Midbrain (tissue), 1 donor: ENCODE results near the gene LRRIQ1.
A peak's percentile ranks its signal among the peaks of the same experiment; 100 is the strongest.
"Not testable (repeated sequence)": the region's sequence is repeated elsewhere in the genome, so short reads cannot be mapped to it uniquely, and the experiment has no call there.

Experiments
- DNase-seq: peaks from one replicate; lab custom pipeline; 2025; lab: John Stamatoyannopoulos, UW

Gene LRRIQ1, protein sequence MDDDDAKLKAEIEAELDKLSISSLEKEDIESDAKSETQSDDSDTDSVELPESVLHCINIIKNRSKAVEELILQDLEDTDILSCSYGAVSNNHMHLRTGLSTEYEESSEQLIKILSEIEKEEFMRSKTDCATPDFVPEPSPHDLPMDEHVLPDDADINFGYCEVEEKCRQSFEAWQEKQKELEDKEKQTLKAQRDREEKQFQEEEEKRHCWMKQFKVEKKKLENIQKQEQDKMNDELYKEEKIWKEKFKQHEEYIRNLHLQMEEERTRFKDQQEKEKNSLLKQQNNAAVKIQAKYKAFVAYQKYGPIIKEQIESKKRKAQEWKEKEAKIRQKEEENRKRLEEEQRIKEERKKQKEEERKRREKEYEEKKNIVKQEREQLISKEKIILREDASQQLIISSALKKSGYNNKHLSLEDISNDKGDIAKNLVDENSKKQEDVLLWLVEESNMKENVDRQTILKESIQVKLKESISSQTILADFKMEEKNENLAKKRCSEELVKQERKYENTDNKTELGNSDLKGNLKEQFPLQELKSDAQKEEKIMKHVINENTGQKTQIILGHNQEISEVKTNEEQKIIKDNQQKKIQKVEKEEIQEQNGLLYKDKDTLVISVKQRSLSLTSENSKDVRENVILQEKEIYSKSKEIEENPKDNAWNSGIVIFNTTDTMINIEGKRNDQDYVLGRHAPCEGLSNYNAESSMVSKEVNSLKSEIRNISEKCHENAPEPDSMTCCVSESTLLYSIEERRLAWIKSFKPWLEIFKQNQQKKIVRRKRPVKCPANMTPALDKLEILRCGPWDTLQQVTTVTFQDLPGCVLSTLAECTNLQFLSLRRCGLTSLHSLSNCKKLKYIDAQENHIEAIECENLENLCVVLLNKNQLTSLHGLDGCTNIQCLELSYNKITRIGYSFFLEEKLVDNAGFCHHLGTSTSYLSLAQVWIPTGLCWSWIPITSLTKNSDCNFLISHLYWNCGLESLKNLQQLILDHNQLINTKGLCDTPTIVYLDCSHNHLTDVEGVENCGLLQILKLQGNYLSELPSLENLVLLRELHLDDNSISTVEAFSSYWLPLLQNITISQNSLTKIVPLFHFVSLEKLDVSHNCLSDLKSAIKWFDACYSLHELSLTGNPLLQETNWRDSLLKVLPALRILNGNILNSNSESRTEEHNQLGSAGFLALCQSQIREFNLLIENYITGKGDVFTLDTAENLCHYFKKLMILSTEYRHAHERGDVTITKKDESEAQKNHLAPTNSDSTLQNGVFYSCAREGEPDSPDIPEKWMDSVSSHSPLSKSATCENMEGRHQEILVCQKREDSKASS (N-terminal part only)

DNA sequence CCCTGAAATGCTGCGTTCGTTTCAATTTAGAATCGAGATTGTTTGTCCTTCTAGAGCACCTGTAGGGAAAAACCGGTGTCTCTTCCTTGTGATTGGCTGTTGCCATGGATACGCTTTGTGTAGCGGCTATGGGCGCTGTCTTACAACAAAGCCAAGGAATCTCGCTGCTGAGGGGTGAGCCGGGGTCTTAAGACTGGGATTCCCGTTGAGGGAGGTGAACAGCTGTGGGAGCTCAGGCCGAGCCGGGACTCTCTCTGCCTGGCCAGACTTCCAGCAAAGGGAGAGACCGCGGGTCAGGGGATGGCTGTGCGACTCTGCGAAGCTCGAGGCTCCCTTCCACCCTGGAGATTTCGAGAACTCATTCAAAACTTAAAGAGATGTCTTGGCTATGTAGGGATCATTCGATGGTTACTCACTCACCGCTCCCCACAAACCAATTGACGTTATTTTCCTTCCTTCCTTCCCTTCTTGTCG, at the start of gene LRRIQ1, which contains the start of gene TSPAN19:
LRRIQ1 (plus strand) TSS at position 118 of the 474 bp plus-strand sequence. CDS start 1,826 bp downstream, outside the sequence.
TSPAN19 (minus strand) TSS at position 44 of the 474 bp plus-strand sequence. CDS start 6,331 bp downstream, outside the sequence.
- DNase-seq: peak; percentile 87

DNA sequence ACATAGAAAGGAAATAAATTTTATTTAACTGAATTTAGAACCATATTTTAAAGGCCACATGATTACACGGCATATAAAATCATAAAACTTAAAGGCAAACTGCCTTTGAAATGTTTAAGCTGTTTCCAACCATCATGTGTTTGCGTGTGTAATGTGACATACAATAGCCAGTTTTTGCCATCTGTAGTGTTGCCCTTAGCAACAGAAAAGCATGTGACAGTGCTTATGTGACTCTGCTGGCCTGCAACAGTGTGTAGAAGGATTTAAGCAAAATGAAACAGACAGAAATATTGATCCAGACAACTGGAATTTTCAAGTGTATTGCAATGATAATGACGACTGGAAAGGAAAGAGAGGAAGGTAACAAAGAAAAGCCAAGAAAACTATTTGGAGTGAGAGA, 49.6 kb upstream of the LRRIQ1 start:
- DNase-seq: no peak

DNA sequence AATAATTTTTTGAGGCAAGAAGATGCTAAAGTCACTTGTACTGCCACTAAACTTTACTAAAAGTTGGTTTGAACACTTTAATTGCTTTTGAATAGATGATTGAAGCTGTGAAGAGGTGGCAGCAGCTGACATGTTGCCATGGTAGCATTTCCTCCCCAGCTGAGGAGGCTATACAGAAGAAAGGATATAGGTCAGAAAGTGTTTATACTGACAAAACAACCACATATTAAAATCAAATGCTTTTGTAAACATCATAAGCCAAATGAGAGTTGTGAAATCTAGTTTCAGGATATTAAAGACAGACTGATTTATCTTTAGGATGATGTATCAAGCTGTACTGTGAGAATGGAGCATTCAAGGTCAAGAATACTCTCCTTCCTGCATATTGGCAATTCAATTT, 41.7 kb upstream of the LRRIQ1 start:
- DNase-seq: no peak

DNA sequence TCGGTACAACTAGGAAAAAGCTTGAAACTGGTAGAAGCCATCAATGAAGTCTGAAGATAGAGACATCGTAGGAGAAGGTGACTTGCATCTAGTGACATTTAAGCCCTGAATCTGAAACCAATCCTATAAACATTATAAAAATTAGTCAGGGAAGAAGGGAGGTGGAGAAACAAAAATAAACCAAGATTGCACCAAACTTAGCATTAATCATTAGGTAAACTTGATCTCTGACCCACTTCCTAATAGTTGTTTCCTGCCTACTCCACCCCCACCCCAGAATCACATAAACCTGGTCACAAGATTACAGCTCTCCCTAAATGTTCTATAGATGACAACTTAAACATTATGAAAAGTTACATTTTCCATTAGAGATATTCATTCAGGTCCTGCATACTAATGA, 40.5 kb upstream of the LRRIQ1 start:
- DNase-seq: no peak

DNA sequence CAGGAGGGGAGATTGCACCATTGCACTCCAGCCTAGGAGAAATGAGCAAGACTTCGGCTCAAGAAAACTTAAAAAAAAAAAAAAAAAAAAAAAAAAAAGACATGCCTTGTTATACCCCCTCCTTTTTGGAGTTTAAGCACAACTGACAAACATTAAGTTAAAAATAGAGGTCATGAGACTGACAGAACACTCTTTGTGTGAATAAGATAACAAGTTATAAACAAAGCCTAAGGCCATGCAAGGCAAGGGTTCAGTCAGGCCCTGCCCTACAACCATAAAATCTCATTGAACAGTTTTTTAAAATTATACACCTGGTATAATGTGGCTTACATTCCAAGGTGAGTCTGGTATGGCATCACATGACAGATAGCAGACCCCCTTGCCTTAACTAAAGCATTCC, 39.4 kb upstream of the LRRIQ1 start:
- DNase-seq: no peak

DNA sequence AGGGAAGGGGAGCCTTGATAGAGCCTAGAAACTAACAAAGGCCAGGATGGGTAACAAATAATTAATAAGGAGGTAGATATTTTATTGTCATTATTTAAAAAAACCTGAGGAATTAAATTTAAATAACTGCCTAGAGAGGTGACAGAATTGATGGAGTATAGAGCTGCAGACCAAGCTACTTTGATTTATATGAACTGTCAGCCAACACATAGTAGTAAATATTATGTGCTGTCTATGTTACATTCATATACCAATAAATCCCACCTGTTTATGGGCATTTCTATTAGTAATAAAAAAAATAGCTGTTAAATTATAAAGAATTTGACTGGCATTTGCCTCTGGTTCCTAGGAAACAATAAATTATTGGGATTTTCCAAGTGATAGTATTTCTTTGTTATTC, 37.8 kb upstream of the LRRIQ1 start:
- no peak for DNase-seq

DNA sequence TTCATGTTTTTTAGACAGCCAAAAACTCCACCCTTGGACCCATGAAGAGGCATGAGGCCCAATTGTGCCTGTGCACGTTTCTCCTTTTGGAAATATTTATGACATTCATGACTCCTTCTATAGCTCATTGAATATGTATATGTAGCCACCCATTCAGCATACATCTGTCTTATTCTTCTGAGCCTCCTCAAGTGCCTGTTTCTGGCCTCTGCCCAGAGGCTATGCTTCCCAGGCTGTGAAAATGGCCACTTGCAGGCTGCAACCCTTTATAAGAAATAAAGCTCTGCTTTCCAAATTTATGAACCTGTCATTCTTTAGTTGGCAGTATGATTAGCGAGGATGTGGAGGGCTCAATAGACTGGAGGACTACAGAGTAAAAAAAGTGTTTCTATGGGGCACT, 35.4 kb upstream of the LRRIQ1 start:
- DNase-seq: no peak

DNA sequence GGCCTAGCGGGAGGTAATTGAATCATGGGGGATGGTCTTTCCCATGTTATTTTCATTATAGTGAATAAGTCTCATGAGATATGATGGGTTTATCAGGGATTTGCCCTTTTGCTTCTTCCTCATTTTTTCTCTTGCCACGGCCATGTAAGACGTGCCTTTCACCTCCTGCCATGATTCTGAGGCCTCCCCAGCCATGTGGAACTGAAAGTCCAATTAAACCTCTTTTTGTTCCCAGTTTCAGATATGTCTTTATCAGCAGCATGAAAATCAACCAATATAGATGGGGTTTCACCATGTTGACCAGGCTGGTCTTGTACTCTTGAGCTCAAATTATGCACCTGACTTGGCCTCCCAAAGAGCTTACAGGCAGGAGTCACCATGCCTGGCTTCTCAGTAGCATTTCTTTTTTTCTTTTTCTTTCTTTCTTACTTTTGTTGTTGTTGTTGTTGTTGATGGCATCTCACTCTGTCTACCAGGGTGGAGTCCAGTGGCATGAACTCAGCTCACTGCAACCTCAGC, 33.3 kb upstream of the LRRIQ1 start:
- DNase-seq: no peak

DNA sequence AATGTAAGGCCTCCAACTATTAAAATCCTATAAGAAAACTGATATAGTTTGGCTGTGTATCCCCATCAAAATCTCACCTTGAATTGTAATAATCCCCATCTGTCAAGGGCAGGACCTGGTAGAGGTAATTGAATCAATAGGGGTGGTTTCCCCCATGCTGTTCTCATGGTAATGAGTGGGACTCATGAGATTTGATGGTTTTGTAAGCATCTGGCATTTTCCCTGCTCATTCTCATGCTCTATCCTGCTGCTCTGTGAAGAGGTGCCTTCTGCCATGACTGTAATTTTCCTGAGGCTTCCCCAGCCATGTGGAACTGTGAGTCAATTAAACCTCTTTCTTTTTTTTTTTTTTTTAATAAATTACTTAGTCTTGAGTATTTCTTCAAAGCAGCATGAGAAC, 31.9 kb upstream of the LRRIQ1 start:
- no peak for DNase-seq

DNA sequence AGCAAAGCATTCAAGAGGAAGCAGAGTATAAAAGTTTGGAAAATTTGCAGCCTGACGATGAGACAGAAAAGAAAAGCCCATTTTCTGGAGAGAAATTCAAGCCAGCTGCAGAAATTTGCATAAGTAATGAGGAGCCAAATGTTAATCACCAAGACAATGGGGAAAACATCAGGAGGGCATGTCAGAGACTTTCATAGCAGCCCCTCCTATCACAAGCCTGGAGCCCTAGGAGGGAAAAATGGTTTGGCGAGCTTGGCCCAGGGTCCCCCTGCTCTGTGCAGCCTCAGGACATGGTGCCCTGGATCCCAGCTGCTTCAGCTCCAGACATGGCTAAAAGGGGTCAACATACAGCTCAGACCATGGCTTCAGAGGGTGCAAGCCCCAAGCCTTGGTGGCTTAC, 31.1 kb upstream of the LRRIQ1 start:
- DNase-seq: not testable (repeated sequence)

DNA sequence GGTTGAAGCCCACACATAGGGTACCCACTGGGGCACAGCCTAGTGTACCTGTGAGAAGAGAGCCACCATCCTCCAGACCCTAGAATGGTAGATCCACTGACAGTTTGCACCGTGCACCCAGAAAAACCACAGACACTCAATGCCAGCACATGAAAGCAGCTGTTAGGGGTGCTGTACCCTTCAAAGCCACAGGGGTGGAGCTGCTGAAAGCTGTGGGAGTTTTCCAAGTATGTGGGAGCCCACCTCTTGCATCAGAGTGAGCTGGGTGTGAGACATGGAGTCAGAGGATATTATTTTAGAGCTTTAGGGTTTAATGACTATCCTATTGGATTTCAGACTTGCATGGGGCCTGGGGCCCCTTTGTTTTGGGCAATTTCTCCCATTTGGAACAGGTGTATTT, 30.5 kb upstream of the LRRIQ1 start:
- DNase-seq: no peak

DNA sequence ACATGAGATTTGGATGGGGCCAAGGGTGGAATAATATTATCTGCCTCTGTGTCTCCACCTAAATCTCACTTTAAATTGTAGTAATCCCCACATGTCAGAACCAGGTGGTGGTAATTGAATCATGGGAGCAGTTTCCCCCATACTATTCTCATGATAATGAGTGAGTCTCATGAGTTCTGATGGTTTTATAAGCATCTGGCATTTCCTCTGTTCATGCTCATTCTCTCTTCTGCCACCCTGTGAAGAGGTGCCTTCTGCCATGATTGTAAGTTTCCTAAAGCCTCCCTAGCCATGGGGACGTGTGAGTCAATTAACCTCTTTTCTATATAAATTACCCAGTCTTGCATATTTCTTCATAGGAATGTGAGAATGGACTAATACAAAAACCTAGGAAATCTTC, 29.9 kb upstream of the LRRIQ1 start:
- DNase-seq: no peak

DNA sequence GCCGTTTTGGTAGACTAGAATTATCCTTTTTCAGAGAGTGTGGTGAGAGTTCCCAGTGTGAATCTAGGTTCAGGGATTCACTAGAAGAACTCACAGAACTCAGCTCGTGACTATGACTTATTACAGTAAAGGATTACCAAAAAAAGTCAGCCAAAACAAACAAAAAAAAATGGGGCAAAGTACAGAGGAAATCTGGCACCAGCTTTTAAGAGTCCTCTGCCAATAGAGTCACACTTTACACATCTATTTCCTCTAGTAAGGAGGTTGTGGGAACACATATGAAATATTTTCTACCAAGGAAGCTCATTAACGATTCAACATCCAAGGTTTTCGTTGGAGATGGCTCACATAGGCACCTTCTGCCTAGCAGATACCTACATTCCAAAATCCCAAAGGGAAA, 28.3 kb upstream of the LRRIQ1 start:
- no peak for DNase-seq

DNA sequence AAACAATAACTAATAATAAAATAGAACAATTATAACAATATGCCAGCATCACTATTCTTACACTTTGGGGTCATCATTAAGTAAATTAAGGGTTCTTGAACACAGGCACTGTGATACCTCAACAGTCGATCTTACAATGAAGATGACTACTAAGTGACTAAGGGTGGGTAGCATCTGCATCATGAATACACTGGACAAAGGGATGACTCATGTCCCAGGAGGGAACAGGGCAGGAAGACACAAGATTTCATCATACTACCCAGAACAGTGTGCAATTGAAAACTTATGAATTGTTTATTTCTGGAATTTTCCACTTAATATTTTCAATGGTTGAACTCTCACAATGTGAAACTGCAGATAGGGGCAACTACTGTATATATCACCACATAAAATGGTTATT, 19.7 kb upstream of the LRRIQ1 start:
- peak; percentile 16 for DNase-seq

DNA sequence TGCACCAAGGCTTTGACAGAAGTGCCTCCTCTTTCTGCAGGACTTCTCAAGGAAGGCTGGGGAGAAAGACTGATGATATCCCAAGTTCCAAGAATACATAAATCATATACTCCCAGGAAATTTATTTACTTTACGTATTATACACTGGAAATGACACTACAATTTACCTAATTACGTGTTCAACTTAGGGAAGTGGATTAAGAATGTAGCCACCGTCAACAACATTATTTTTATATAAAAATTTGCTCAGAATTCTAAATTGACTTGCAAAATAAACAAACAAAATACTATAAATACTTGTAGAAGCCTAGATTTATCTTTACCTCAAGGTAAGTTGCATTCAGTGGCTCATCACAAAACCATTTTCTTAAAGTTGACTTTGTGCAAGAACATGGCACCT, 19.0 kb upstream of the LRRIQ1 start:
- no peak for DNase-seq

DNA sequence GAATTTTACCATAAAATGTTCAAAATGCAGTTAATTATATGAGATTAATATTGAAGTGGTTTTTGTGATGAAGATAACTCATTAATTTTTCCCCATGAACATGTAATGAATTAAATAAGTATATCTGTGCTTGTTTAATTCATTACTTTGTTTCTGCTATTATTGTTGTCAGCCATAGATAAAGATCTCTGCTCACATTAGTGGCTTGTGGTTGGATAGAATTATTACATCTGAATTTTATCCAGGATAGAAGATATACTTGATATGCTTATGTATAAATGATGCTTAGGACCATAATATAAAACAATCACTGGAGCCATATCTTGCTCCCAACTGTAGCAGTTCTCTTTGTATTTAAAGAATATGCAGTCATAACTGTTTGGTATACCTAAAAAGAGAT, 18.5 kb upstream of the LRRIQ1 start:
- no peak for DNase-seq

DNA sequence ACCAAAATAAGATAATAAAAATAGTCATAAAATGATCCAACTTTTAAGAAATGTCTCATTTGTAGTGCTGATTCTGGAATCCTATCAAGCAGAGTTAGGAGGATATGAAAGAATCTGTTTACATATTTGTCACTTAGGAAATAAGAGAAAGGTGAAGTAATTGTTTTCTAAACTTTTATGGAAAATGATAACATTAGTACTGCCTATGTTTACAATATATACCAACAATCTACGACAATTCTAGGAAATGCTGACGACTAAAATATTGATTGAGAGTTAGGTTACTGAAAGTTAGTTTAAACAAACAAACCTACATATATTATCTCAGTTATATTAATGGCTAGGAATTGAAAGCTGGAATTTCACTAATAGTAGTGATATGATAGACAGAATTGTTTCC, 18.1 kb upstream of the LRRIQ1 start:
- no peak for DNase-seq

DNA sequence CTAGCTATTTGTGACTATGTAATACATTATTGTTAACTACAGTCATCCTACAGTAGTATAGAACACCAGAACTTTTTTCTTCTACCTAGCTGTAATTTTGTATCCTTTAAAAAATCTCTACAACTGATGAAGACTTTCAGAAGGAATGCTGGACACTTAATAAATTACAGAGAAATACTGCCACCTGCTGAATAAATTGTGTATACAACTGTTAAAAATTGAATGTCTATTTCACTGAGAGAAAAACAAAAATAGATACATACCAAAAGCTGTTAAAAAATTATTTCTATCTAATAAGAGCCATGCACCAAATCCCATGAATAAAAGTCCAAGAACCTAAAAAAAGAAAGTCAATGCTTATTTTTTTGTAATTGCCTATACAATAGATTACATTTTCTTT, 6.7 kb upstream of the LRRIQ1 start:
- DNase-seq: peak; percentile 71

DNA sequence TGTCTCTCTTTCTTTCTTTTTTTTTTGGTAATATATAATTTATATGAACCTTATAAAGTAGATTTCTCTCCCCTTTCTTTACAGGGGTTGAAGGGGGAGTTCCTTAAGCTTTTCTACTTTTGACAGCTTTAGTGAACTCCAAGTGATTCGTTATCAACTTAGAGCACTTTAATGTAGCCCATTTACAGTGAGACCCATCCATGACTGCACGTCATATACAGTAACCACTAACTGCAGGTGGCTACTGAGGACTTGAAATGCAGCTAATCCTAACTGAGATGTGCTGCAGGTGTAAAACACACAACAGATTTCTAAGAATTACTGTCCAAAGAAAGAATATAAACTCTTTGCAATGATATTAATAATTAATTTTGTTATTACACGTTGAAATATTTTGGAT, 582 bp downstream of the LRRIQ1 start:
- no peak for DNase-seq

DNA sequence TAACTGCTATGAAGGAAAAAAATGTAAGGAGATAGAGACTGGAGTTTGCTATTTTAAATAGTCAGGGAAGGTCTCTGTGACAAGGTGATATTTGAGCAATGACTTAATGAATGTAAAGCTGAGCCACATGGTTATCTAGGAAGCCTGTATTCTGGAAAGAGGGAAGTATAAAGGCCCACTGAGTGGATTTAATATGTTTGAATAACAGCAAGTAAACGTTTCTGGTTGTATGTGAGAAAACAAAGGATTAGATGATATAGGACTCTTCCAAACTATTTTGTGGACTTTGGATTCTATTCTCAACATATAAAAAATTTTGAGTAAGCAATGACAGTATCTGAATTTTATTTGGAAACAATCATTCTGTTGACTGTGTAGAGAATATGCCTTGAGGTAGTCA, 5.2 kb downstream of the LRRIQ1 start:
- DNase-seq: no peak

DNA sequence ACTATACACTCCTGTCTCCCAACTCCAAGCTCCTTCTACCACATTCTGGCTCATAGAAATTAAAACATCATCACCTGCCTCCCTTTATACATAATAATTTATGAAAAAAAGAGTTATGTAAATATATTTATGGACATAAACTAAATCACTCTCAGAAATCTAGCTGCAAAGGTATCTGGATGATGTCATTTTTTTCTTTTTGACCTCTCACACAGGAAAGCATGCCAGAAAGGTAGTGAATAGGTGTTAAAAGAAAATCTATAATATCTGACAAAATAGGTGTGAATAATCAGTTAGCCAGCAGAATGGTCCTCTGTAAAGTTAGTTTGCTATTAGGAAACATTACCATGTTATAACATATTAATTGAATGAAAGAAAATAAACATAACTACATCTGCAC, 7.7 kb downstream of the LRRIQ1 start:
- no peak for DNase-seq
